Osteoblast (primary cell): Measurements from ENCODE around the gene PRSS38. TPM values are rescaled to one million over a fixed set of nuclear protein-coding genes. Genes with fewer than 3 reads are reported as not detected.

ENCODE experiments used
- DNase-seq: peaks from one replicate; pipeline ENCODE4 v3.0.0; 2011; ENCODE audit warnings: low spot score, mixed read lengths; ENCODE audit not compliant: insufficient read length; ENCODE audit errors: missing footprints
- H2AFZ ChIP-seq: 2 replicates; pipeline ENCODE4 v1.6.0; 2011; ENCODE audit warnings: mild to moderate bottlenecking, low read length
- H3K27ac ChIP-seq: 2 replicates; pipeline ENCODE4 v1.5.1; 2011; ENCODE audit warnings: mild to moderate bottlenecking, low read depth, low read length, moderate library complexity
- H3K27me3 ChIP-seq: 2 replicates; pipeline ENCODE4 v1.6.0; 2012; ENCODE audit warnings: mild to moderate bottlenecking, control low read depth, inconsistent platforms, low read length, moderate library complexity; ENCODE audit not compliant: insufficient read depth
- H3K36me3 ChIP-seq: 2 replicates; pipeline ENCODE4 v1.5.1; 2011; ENCODE audit warnings: mild to moderate bottlenecking, low read length, control low read depth, moderate library complexity; ENCODE audit not compliant: insufficient read depth
- H3K4me1 ChIP-seq: 2 replicates; pipeline ENCODE4 v1.5.1; 2011; ENCODE audit warnings: mild to moderate bottlenecking, low read length, control low read depth, moderate library complexity; ENCODE audit not compliant: insufficient read depth
- H3K4me2 ChIP-seq: 2 replicates; pipeline ENCODE4 v1.6.0; 2011; ENCODE audit warnings: mild to moderate bottlenecking, low read length; ENCODE audit not compliant: insufficient read depth
- H3K4me3 ChIP-seq: fragments of 200-600 bp; sonication (generic); 3 replicates; pipeline ENCODE4 v1.5.1; 2012; ENCODE audit warnings: mild to moderate bottlenecking, low read length, inconsistent platforms; ENCODE audit not compliant: insufficient read depth
- H3K79me2 ChIP-seq: 2 replicates; pipeline ENCODE4 v1.6.0; 2012; ENCODE audit warnings: mild to moderate bottlenecking, low read length, control low read depth, inconsistent platforms; ENCODE audit not compliant: insufficient read depth
- H3K9me3 ChIP-seq: 2 replicates; pipeline ENCODE4 v1.5.1; 2011; ENCODE audit warnings: low read depth, low read length, control low read depth
- H4K20me1 ChIP-seq: 2 replicates; pipeline ENCODE4 v1.6.0; 2012; ENCODE audit warnings: mild to moderate bottlenecking, low read length, control low read depth; ENCODE audit not compliant: insufficient read depth
- total RNA-seq: library from RNA; depleted of rRNA; stranded (reverse); fragments of >200 nt; gene quantifications from 2 replicates; pipeline ENCODE4 v1.2.3, GENCODE V29; 2012
- TF ChIP-seq, protein P1 (sequence below): IDR thresholded peaks from 2 replicates; pipeline ENCODE4 v1.5.1; 2011; ENCODE audit warnings: mild to moderate bottlenecking, low read depth, low read length, moderate library complexity; ENCODE audit errors: extremely low read depth

Gene PRSS38
- total RNA-seq, 1 donor = not detected

- Histone ChIP-seq H3K9me3 (no peaks in the 10 kb centered on the region), H3K4me2 (no peak overlapping the region), H3K27me3 (peaks cover 17% of the 10 kb centered on the region), H3K4me1 (peaks cover 12% of the 10 kb centered on the region), H3K36me3 (peaks cover 3% of the 10 kb centered on the region), H3K79me2 (no peaks in the 10 kb centered on the region), H2AFZ (no peak overlapping the region), H3K27ac (no peak overlapping the region), H4K20me1 (peaks cover 28% of the 10 kb centered on the region), H3K4me3 (no peak overlapping the region)
- TF ChIP-seq, protein P1, sequence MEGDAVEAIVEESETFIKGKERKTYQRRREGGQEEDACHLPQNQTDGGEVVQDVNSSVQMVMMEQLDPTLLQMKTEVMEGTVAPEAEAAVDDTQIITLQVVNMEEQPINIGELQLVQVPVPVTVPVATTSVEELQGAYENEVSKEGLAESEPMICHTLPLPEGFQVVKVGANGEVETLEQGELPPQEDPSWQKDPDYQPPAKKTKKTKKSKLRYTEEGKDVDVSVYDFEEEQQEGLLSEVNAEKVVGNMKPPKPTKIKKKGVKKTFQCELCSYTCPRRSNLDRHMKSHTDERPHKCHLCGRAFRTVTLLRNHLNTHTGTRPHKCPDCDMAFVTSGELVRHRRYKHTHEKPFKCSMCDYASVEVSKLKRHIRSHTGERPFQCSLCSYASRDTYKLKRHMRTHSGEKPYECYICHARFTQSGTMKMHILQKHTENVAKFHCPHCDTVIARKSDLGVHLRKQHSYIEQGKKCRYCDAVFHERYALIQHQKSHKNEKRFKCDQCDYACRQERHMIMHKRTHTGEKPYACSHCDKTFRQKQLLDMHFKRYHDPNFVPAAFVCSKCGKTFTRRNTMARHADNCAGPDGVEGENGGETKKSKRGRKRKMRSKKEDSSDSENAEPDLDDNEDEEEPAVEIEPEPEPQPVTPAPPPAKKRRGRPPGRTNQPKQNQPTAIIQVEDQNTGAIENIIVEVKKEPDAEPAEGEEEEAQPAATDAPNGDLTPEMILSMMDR = no peak
- no peak for DNase-seq
Observed at GRCh38 chr1:227782226-227782625, 33.2 kb upstream of the PRSS38 start.

- Histone ChIP-seq H2AFZ (no peak overlapping the region), H3K4me3 (no peak overlapping the region), H3K4me1 (peaks cover 5% of the 10 kb centered on the region), H3K9me3 (no peaks in the 10 kb centered on the region), H4K20me1 (no peaks in the 10 kb centered on the region), H3K79me2 (no peaks in the 10 kb centered on the region), H3K4me2 (no peak overlapping the region), H3K36me3 (peaks cover 3% of the 10 kb centered on the region), H3K27ac (no peak overlapping the region), H3K27me3 (peaks cover 24% of the 10 kb centered on the region)
- TF ChIP-seq, protein P1 = no peak
- no peak for DNase-seq
Observed at GRCh38 chr1:227785094-227785804, 30.2 kb upstream of the PRSS38 start.

- no peak overlapping the region for H3K27ac ChIP-seq
- H3K4me2 ChIP-seq = no peak overlapping the region
- H3K36me3 ChIP-seq = no peaks in the 10 kb centered on the region
- no peak for DNase-seq
- TF ChIP-seq, protein P1 = no peak
- no peak overlapping the region for H3K4me3 ChIP-seq
- H3K9me3 ChIP-seq = no peaks in the 10 kb centered on the region
- no peak overlapping the region for H2AFZ ChIP-seq
- no peaks in the 10 kb centered on the region for H3K79me2 ChIP-seq
- H4K20me1 ChIP-seq = no peaks in the 10 kb centered on the region
- peaks cover 24% of the 10 kb centered on the region for H3K27me3 ChIP-seq
- peaks cover 5% of the 10 kb centered on the region for H3K4me1 ChIP-seq
Observed at GRCh38 chr1:227785805-227786671, 29.4 kb upstream of the PRSS38 start.
